HEK293T (cell line): Measurements from ENCODE around the gene AOPEP.

Experiments
- CTCF ChIA-PET: fragments of 350-600 bp; formaldehyde crosslinking; extraction: SDS; loops from one replicate; lab custom pipeline; 2021; ENCODE audit warnings: antibody characterized with exemption, inconsistent platforms; lab: Yijun Ruan, JAX
- POLR2A ChIA-PET: fragments of 350-600 bp; formaldehyde crosslinking; extraction: SDS; loops from one replicate; lab custom pipeline; 2020; ENCODE audit warnings: antibody characterized with exemption, inconsistent platforms; lab: Yijun Ruan, JAX
- DNase-seq: peaks from one replicate; pipeline ENCODE4 v3.0.0; 2012; ENCODE audit warnings: mixed read lengths; ENCODE audit errors: extremely low spot score
- ARNT ChIP-seq: fragments of 450-650 bp; IDR thresholded peaks from 2 replicates; pipeline ENCODE4 v1.6.1; 2017; ENCODE audit warnings: mild to moderate bottlenecking
- BHLHE40 ChIP-seq: fragments of 450-650 bp; IDR thresholded peaks from 2 replicates; pipeline ENCODE4 v1.6.1; 2016; ENCODE audit warnings: mild to moderate bottlenecking, moderate library complexity, borderline replicate concordance
- CTBP1 ChIP-seq: fragments of 450-650 bp; IDR thresholded peaks from 2 replicates; pipeline ENCODE4 v1.6.1; 2016; ENCODE audit warnings: borderline replicate concordance
- ELF4 ChIP-seq: fragments of 450-650 bp; IDR thresholded peaks from 2 replicates; pipeline ENCODE4 v1.6.1; 2017; ENCODE audit warnings: antibody characterized with exemption
- FOXA1 ChIP-seq: fragments of 450-650 bp; IDR thresholded peaks from 2 replicates; pipeline ENCODE4 v1.6.1; 2016; ENCODE audit warnings: mild to moderate bottlenecking
- FOXK2 ChIP-seq: fragments of 450-650 bp; IDR thresholded peaks from 2 replicates; pipeline ENCODE4 v1.6.1; 2016; ENCODE audit warnings: mild to moderate bottlenecking
- FOXM1 ChIP-seq: fragments of 450-650 bp; IDR thresholded peaks from 2 replicates; pipeline ENCODE4 v1.6.1; 2017; ENCODE audit warnings: mild to moderate bottlenecking, borderline replicate concordance
- HDGF ChIP-seq: fragments of 450-650 bp; IDR thresholded peaks from 2 replicates; pipeline ENCODE4 v1.6.1; 2017; ENCODE audit warnings: antibody characterized with exemption, borderline replicate concordance
- L3MBTL2 ChIP-seq: fragments of 450-650 bp; conservative IDR thresholded peaks from 2 replicates; pipeline ENCODE4 v1.6.1; 2016; ENCODE audit warnings: mild to moderate bottlenecking
- LEF1 ChIP-seq: fragments of 450-650 bp; IDR thresholded peaks from 2 replicates; pipeline ENCODE4 v1.6.1; 2017; ENCODE audit warnings: mild to moderate bottlenecking, borderline replicate concordance
- NFRKB ChIP-seq: fragments of 450-650 bp; IDR thresholded peaks from 2 replicates; pipeline ENCODE4 v1.6.1; 2016; ENCODE audit warnings: mild to moderate bottlenecking, moderate library complexity
- PKNOX1 ChIP-seq: fragments of 450-650 bp; IDR thresholded peaks from 2 replicates; pipeline ENCODE4 v1.6.1; 2016
- SP1 ChIP-seq: fragments of 450-650 bp; IDR thresholded peaks from 2 replicates; pipeline ENCODE4 v1.6.1; 2017
- SUZ12 ChIP-seq: fragments of 450-650 bp; IDR thresholded peaks from 2 replicates; pipeline ENCODE4 v1.6.1; 2016; ENCODE audit warnings: mild to moderate bottlenecking
- TARDBP ChIP-seq: fragments of 450-650 bp; IDR thresholded peaks from 2 replicates; pipeline ENCODE4 v1.6.1; 2016
- ZNF384 ChIP-seq: fragments of 450-650 bp; IDR thresholded peaks from 2 replicates; pipeline ENCODE4 v1.6.1; 2016

AOPEP gene

GRCh38 chr9:95029288-95029687 is 302.8 kb downstream of the AOPEP start:
- DNase-seq: no peak
- POLR2A ChIA-PET: no interaction called here
- no peak for TF ChIP-seq SP1
- TF ChIP-seq ARNT: no peak
- no peak for TF ChIP-seq FOXK2
- TF ChIP-seq LEF1: no peak
- TF ChIP-seq FOXA1: no peak
- TF ChIP-seq HDGF: no peak
- no peak for TF ChIP-seq L3MBTL2
- no peak for TF ChIP-seq NFRKB
- no peak for TF ChIP-seq ZNF384
- no peak for TF ChIP-seq BHLHE40
- TF ChIP-seq ELF4: no peak
- no peak for TF ChIP-seq FOXM1
- TF ChIP-seq PKNOX1: no peak
- TF ChIP-seq CTBP1: no peak
- no peak for TF ChIP-seq SUZ12
- TF ChIP-seq TARDBP: no peak
- CTCF ChIA-PET: no interaction called here

- no peak for DNase-seq
- ChIA-PET POLR2A (no interaction called here), CTCF (no interaction called here)
- no peak for TF ChIP-seq L3MBTL2
- TF ChIP-seq ZNF384: no peak
- TF ChIP-seq SP1: no peak
- TF ChIP-seq NFRKB: no peak
- no peak for TF ChIP-seq LEF1
Measured at GRCh38 chr9:95029720-95030119, 303.2 kb downstream of the AOPEP start.

- no peak for DNase-seq
- TF ChIP-seq FOXM1 (no peak), NFRKB (no peak), CTBP1 (no peak), PKNOX1 (no peak), HDGF (no peak), SP1 (no peak), TARDBP (no peak), LEF1 (no peak), SUZ12 (no peak), BHLHE40 (no peak), L3MBTL2 (no peak), FOXA1 (no peak), ARNT (no peak), ELF4 (no peak), FOXK2 (no peak), ZNF384 (no peak)
- ChIA-PET CTCF (no interaction called here), POLR2A (no interaction called here)
Measured at GRCh38 chr9:95030344-95030743, 303.8 kb downstream of the AOPEP start.

- DNase-seq: no peak
- CTCF ChIA-PET: interaction anchor here (1.7 kb wide), 1 partner anchor 97 kb away, joined by 4 read pairs; no protein-coding TSS in a partner anchor
- no peak for TF ChIP-seq BHLHE40
- TF ChIP-seq FOXK2: no peak
- no peak for TF ChIP-seq SP1
- TF ChIP-seq PKNOX1: no peak
- TF ChIP-seq L3MBTL2: no peak
- no peak for TF ChIP-seq TARDBP
- TF ChIP-seq FOXM1: no peak
- no peak for TF ChIP-seq ELF4
- TF ChIP-seq LEF1: no peak
- no peak for TF ChIP-seq CTBP1
- no peak for TF ChIP-seq ZNF384
- POLR2A ChIA-PET: no interaction called here
Measured at GRCh38 chr9:95030920-95031642, 304.6 kb downstream of the AOPEP start.

GRCh38 chr9:95031711-95032461 is 305.4 kb downstream of the AOPEP start:
- POLR2A ChIA-PET: no interaction called here
- CTCF ChIA-PET: interaction anchor here (1.7 kb wide), 1 partner anchor 96 kb away, joined by 4 read pairs; no protein-coding TSS in a partner anchor

More at GRCh38 chr9:95031711-95032461, 305.4 kb downstream of the AOPEP start:
- TF ChIP-seq TARDBP: no peak
- TF ChIP-seq ZNF384: no peak
- TF ChIP-seq CTBP1: no peak
- no peak for TF ChIP-seq NFRKB
- no peak for TF ChIP-seq PKNOX1
- TF ChIP-seq SUZ12: no peak
- TF ChIP-seq ELF4: no peak
- no peak for TF ChIP-seq HDGF
- no peak for TF ChIP-seq BHLHE40
- TF ChIP-seq LEF1: no peak
- DNase-seq: no peak
